Endothelial cell of umbilical vein (primary cell): Measurements from ENCODE around the gene FLT3LG. TPM values are rescaled to one million over a fixed set of nuclear protein-coding genes. Genes with fewer than 3 reads are reported as not detected.

Experiments used
- BruUV-seq: library from RNA; stranded (reverse); fragments of 400-500 nt; replicated peaks from 2 replicates; lab custom pipeline; 2021; lab: Mats Ljungman, UMichigan
- CTCF ChIA-PET: fragments of 300-600, 350-600 bp; sonication (Branson Sonifier 250); formaldehyde crosslinking; loops from one replicate; lab custom pipeline; 2021; ENCODE audit warnings: antibody characterized with exemption, inconsistent platforms; lab: Charles Lee
- POLR2A ChIA-PET: fragments of 300-600, 350-600 bp; sonication (Branson Sonifier 250); formaldehyde crosslinking; loops from one replicate; lab custom pipeline; 2021; ENCODE audit warnings: antibody characterized with exemption, inconsistent platforms; lab: Charles Lee
- DNase-seq: peaks from one replicate; pipeline ENCODE4 v3.0.0-alpha.2; 2011; ENCODE audit warnings: low read depth, low spot score
- FAIRE-seq: peaks from 2 replicates; lab custom pipeline; 2011; peaks lifted over from hg19 to GRCh38; lab: Jason Lieb, UNC
- H2AFZ ChIP-seq: 2 replicates; pipeline ENCODE4 v1.6.0; 2012; ENCODE audit warnings: low read depth, low read length, control low read depth, inconsistent platforms
- H3K27ac ChIP-seq: 2 replicates; pipeline ENCODE4 v1.5.1; 2011; ENCODE audit warnings: low read depth, mild to moderate bottlenecking, control low read depth, low read length, moderate library complexity; ENCODE audit not compliant: insufficient read depth
- H3K27me3 ChIP-seq, 2 experiments: 2 replicates each; pipeline versions ENCODE4 v1.6.0 to v1.6.1; 2011; ENCODE audit warnings: low read length in 2 of 2, mixed read lengths in 1 of 2; ENCODE audit not compliant: control insufficient read depth in 2 of 2, insufficient read depth in 2 of 2
- H3K36me3 ChIP-seq, 2 experiments: 2 replicates in 1 of 2; 3 replicates in 1 of 2; pipeline ENCODE4 v1.5.1; 2011; ENCODE audit warnings: low read length in 2 of 2, mild to moderate bottlenecking in 1 of 2, moderate library complexity in 1 of 2; ENCODE audit not compliant: control insufficient read depth in 2 of 2, insufficient read depth in 2 of 2; ENCODE audit errors: extremely low read depth in 1 of 2
- H3K4me1 ChIP-seq: 3 replicates; pipeline ENCODE4 v1.5.1; 2011; ENCODE audit warnings: mild to moderate bottlenecking, low read length; ENCODE audit not compliant: control insufficient read depth, insufficient read depth; ENCODE audit errors: extremely low read depth
- H3K4me2 ChIP-seq: 2 replicates; pipeline ENCODE4 v1.6.1; 2011; ENCODE audit warnings: low read length, control low read depth, mixed read lengths; ENCODE audit not compliant: insufficient read depth
- H3K4me3 ChIP-seq, 3 experiments: fragments of 200-600 bp in 1 of 3; sonication (generic), shearing (Covaris generic) in 1 of 3; replicated peaks in 1 of 3; 2 replicates each; pipeline ENCODE4 v1.5.1; 2011 to 2016; ENCODE audit warnings: control low read depth in 3 of 3, low read length in 3 of 3, mild to moderate bottlenecking in 2 of 3, inconsistent platforms in 1 of 3, low read depth in 1 of 3, moderate library complexity in 1 of 3; ENCODE audit not compliant: insufficient read depth in 1 of 3
- H3K79me2 ChIP-seq: 2 replicates; pipeline ENCODE4 v1.6.0; 2012; ENCODE audit warnings: low read length, inconsistent platforms; ENCODE audit not compliant: control insufficient read depth, insufficient read depth
- H3K9ac ChIP-seq: replicated peaks from 2 replicates; pipeline ENCODE3; 2011; ENCODE audit warnings: low read length, control low read depth; ENCODE audit not compliant: insufficient read depth; ENCODE audit errors: extremely low read depth
- H3K9me1 ChIP-seq: replicated peaks from 3 replicates; pipeline ENCODE4 v1.6.0; 2011; ENCODE audit warnings: mild to moderate bottlenecking, low read length; ENCODE audit not compliant: control insufficient read depth, insufficient read depth; ENCODE audit errors: extremely low read depth
- H3K9me3 ChIP-seq: replicated peaks from 2 replicates; pipeline ENCODE4 v1.5.1; 2012; ENCODE audit warnings: low read length, inconsistent platforms; ENCODE audit not compliant: control insufficient read depth, insufficient read depth
- H4K20me1 ChIP-seq: replicated peaks from 2 replicates; pipeline ENCODE3; 2011; ENCODE audit warnings: mild to moderate bottlenecking, low read length; ENCODE audit not compliant: control insufficient read depth, insufficient read depth; ENCODE audit errors: extremely low read depth
- CTCF ChIP-seq, 2 donors: IDR thresholded peaks; 1 replicate in 1 of 2; 2 replicates in 1 of 2; pipeline ENCODE4 v1.5.1; 2011; ENCODE audit warnings: low read length in 2 of 2, mild to moderate bottlenecking in 2 of 2, moderate library complexity in 2 of 2, control low read depth in 1 of 2, inconsistent platforms in 1 of 2, low read depth in 1 of 2; ENCODE audit not compliant: insufficient read depth in 1 of 2; ENCODE audit errors: extremely low read depth in 1 of 2
- EZH2 ChIP-seq: IDR thresholded peaks from 2 replicates; pipeline ENCODE4 v1.6.1; 2012; ENCODE audit warnings: borderline replicate concordance, low read depth, mild to moderate bottlenecking, moderate library complexity, low read length, inconsistent platforms; ENCODE audit not compliant: severe bottlenecking
- FOS ChIP-seq: IDR thresholded peaks from 2 replicates; pipeline ENCODE4 v1.6.1; 2011; ENCODE audit warnings: mild to moderate bottlenecking, low read length, moderate library complexity, borderline replicate concordance; ENCODE audit not compliant: insufficient read depth
- GATA2 ChIP-seq: IDR thresholded peaks from 2 replicates; pipeline ENCODE4 v1.7.0; 2011; ENCODE audit warnings: low read depth, mild to moderate bottlenecking, moderate library complexity, mixed read lengths, low read length; ENCODE audit not compliant: insufficient read length, insufficient read depth
- JUN ChIP-seq: IDR thresholded peaks from 2 replicates; pipeline ENCODE4 v1.6.1; 2011; ENCODE audit warnings: borderline replicate concordance, low read depth; ENCODE audit not compliant: insufficient read length, insufficient read depth
- MAX ChIP-seq: IDR thresholded peaks from 2 replicates; pipeline ENCODE4 v1.6.1; 2011; ENCODE audit not compliant: insufficient read depth, insufficient read length
- MYC ChIP-seq: IDR thresholded peaks from one replicate; pipeline ENCODE4 v1.6.1; 2011; ENCODE audit warnings: mild to moderate bottlenecking, low read depth, low read length
- POLR2A ChIP-seq: IDR thresholded peaks from 2 replicates; pipeline ENCODE4 v1.6.1; 2012; ENCODE audit warnings: low read depth, mild to moderate bottlenecking, control low read depth, low read length
- POLR2AphosphoS5 ChIP-seq: IDR thresholded peaks from 2 replicates; pipeline ENCODE4 v1.6.1; 2012; ENCODE audit warnings: low read depth, mild to moderate bottlenecking, control low read depth, low read length, moderate library complexity; ENCODE audit not compliant: insufficient read depth
- dilution Hi-C: fragments of 300-500 bp; cut with MboI; formaldehyde crosslinking; loops from one replicate; pipeline ENCODE4 v1.15.0; 2019; ENCODE audit warnings: low sequenced_read_pairs; ENCODE audit not compliant: extremely low pct_ligation_motif_present
- intact Hi-C: fragments of 100-400 bp; cut with micrococcal nuclease; formaldehyde crosslinking; loops from one replicate; pipeline ENCODE4 v1.10.0; 2022
- polyA plus RNA-seq, 4 experiments: library from polyadenylated mRNA; depleted of rRNA in 3 of 4; stranded (reverse) in 3 of 4; unstranded in 1 of 4; fragments of >200 nt; gene quantifications; 2 replicates each; pipeline versions ENCODE4 v1.2.1 to v1.2.3, GENCODE V29; 2011 to 2012; ENCODE audit warnings: missing spikeins in 1 of 4
- total RNA-seq: library from RNA; stranded (reverse); gene quantifications from 2 replicates; pipeline ENCODE4 v1.2.3, GENCODE V29; 2021

FLT3LG gene
- total and polyA plus RNA-seq, 2 donors (not counting 3 experiments of a cell fraction or from before 2014, with no cell fraction given) = 5.0 to 5.7 TPM

GRCh38 chr19:49465371-49465770 is 8.6 kb upstream of the FLT3LG start:
- dilution Hi-C loops (no loop called here), intact Hi-C loops (no loop called here)
- H3K27ac ChIP-seq = no peak overlapping the region
- H2AFZ ChIP-seq = no peak overlapping the region
- H3K4me1 ChIP-seq = no peaks in the 10 kb centered on the region
- TF ChIP-seq CTCF (IDR thresholded peaks at IDR 0.05; ENCODE audit: extremely low read depth in 1 of 2, insufficient read depth in 1 of 2, low read depth in 1 of 2, low read length in 2 of 2) (no peak), GATA2 (no peak), JUN (no peak), MYC (no peak), MAX (no peak), POLR2AphosphoS5 (no peak), EZH2 (no peak), POLR2A (no peak), FOS (no peak)
- H3K36me3 ChIP-seq = peaks cover 0 to 12% of the 10 kb centered on the region in 2 experiments
- H3K4me3 ChIP-seq = no peak overlapping the region
- no TSS peak for BruUV-seq
- ChIA-PET POLR2A (no interaction called here), CTCF (interaction anchor here (2.0 kb wide), 1 partner anchor 11 kb away, joined by 8 read pairs; no protein-coding TSS in a partner anchor)
- no peaks in the 10 kb centered on the region for H3K79me2 ChIP-seq
- no peaks in the 10 kb centered on the region for H4K20me1 ChIP-seq
- no peaks in the 10 kb centered on the region for H3K9me3 ChIP-seq
- no peak overlapping the region for H3K4me2 ChIP-seq
- no peaks in the 10 kb centered on the region for H3K9me1 ChIP-seq
- no peak overlapping the region for H3K9ac ChIP-seq
- no peak for DNase-seq
- FAIRE-seq = no peak
- H3K27me3 ChIP-seq = no peaks in the 10 kb centered on the region
